Measurements from ENCODE around the gene ABHD6.
"Not testable (repeated sequence)": the region's sequence is repeated elsewhere in the genome, so short reads cannot be mapped to it uniquely, and the experiment has no call there.

ABHD6 gene

GRCh38 chr3:58323529-58324390 lies 86.2 kb downstream of the ABHD6 start:
- DNase-seq (ENCODE audit: low spot score), result no peak

- no peak for DNase-seq (ENCODE audit: low spot score)
These were observed 87.1 kb downstream of the ABHD6 start for GRCh38 chr3:58324391-58325390.

GRCh38 chr3:58325525-58325992 lies 88.0 kb downstream of the ABHD6 start:
- no peak for DNase-seq (ENCODE audit: low spot score)

- no peak for DNase-seq (ENCODE audit: low spot score)
These were observed 88.8 kb downstream of the ABHD6 start for GRCh38 chr3:58326267-58326900.

DNA sequence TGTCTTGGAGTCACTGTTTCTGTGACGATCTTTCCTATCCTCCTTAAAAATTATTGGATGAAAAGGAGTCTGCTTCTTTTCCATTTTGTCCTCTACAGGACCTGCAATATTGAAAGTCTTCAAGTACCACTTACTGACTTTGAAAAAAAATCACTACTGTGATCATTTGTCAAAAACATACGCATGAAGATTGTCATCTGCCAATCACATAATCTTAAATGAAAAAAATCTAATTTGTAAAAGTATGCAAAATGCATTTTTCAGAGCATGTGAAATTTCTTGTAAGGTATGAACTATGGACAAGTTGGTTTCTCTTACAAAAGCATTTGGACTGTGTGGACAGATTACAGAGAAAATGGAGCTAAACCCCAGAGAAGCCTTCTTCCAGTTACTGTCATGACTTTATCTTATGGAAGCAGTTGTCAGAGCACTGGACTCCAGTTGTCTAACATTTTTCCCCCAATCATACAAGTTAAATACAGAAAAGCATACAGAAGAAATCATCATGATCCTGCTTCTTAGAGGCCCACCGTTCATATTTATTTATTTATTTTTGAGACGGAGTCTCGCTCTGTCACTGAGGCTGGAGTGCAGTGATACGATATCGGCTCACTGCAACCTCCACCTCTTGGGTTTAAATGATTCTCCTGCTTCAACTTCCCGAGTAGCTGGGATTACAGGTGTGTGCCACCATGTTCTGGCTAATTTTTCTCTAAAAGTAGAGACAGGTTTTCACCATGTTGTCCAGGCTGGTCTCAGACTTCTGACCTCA lies 91.7 kb downstream of the ABHD6 start:
- no peak for DNase-seq (ENCODE audit: low spot score)

- no peak for DNase-seq (ENCODE audit: low spot score)
These were observed 92.4 kb downstream of the ABHD6 start for GRCh38 chr3:58329922-58330413.

GRCh38 chr3:58331593-58332152 lies 94.1 kb downstream of the ABHD6 start:
- DNase-seq (ENCODE audit: low spot score), result no peak

DNA sequence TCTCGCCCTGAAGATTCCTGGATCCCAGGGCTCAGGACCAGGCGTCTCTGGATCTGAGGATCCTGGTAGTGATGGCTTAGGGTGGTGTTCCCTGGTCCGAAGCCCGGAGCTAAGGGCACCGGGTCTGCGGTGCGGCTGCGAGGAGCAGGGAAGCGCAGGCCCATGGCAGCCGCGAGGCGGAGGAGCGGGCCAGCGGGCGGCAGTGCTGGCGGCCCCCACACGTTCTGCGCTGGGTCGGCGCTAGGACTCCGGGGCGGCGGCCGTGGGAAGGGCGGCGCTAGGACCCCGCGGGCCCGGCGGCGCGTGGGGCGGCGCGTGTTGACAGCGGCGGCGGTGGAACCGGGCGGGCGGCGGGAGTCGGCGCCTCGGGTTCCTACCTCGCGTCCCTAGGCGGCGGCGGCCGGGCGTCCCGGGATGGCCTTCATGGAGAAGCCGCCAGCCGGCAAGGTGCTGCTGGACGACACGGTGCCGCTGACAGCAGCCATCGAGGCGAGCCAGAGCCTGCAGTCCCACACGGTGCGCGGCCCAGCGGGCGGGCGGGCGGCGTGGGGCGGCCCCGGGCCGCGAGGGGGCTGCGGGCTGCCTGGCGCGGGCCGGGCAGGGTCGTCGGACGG lies 95.1 kb downstream of the ABHD6 start, which contains the start of gene PXK:
TSS of gene PXK (plus strand) at position 318 of the 614 bp plus-strand sequence. CDS start at position 415, 97 bp downstream.
- DNase-seq (ENCODE audit: low spot score), result peak; percentile 85

GRCh38 chr3:58333206-58334012 lies 95.8 kb downstream of the ABHD6 start:
- DNase-seq (ENCODE audit: low spot score), result peak; percentile 65

DNA sequence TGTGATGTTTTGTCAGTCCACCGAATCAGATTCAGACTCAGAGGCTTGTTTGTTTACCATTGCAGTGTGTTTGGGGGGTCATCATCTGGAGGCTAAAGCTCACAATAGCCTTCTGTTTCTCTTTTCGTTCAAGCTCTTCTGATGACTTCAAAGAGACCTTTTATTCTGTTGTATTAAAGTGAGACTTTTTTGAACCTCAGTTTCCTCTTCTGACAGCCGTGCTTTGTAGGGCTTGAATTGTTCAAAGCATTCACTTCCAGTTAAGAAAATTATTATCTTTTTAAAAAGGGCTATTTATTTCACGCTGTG lies 96.4 kb downstream of the ABHD6 start:
- DNase-seq (ENCODE audit: low spot score), result peak; percentile 95

GRCh38 chr3:58334506-58334884 lies 96.9 kb downstream of the ABHD6 start:
- DNase-seq (ENCODE audit: low spot score), result no peak

DNA sequence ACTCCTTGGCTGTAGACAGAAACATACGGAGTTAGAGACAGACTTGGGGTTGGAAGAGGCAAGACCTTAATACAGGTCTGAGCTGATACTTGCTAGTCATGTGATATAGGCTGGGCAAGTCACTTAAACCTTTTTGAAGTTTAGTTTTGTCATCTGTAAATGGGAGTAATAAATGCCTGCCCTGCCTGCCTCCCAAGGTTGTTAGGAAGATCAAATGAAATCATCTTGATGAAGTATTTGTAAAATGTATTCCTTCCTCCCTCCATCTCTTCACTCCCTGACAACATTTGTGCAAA lies 98.0 kb downstream of the ABHD6 start:
- no peak for DNase-seq (ENCODE audit: low spot score)

- DNase-seq (ENCODE audit: low spot score), result no peak
These were observed 98.7 kb downstream of the ABHD6 start for GRCh38 chr3:58336135-58336882.

- no peak for DNase-seq (ENCODE audit: low spot score)
These were observed 99.6 kb downstream of the ABHD6 start for GRCh38 chr3:58337190-58337589.

GRCh38 chr3:58339146-58339545 lies 101.6 kb downstream of the ABHD6 start:
- DNase-seq (ENCODE audit: low spot score), result not testable (repeated sequence)

- no peak for DNase-seq (ENCODE audit: low spot score)
These were observed 103.1 kb downstream of the ABHD6 start for GRCh38 chr3:58340594-58341244.

- DNase-seq (ENCODE audit: low spot score), result no peak
These were observed 103.8 kb downstream of the ABHD6 start for GRCh38 chr3:58341376-58341775.

DNA sequence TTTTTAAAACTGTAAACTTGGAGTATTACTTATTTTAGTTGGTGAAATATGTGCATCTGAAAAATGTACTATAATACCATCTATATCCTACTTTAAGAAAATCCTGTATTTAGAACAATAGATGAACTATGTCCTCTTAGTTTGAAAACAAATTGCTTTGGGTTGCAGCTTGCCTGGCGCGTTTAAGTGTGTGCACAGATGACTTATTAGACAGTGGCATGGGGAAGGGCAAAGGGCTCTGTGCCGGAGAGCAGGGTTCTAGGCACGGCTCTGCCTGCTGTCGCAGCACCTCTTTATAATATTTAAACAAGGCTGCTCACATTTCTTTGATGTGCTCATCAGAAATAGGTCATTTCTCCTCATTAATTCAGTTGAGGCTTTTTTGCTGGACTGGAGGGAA lies 105.1 kb downstream of the ABHD6 start:
- peak; percentile 72 for DNase-seq (ENCODE audit: low spot score)

Measured in globus pallidus (tissue), 1 donor.